K562 (cell line): ENCODE results near the gene KCNJ5. TPM values are rescaled to one million over a fixed set of nuclear protein-coding genes. Genes with fewer than 3 reads are reported as not detected.

Experiments used
- ATAC-seq: fragments of 200-7000 bp; cut with Tn5 transposase; 3 replicates; pipeline ENCODE4 v1.9.1; 2020; ENCODE audit warnings: moderate library complexity
- BruUV-seq: library from RNA; stranded (reverse); fragments of 400-500 nt; replicated peaks from 2 replicates; lab custom pipeline; 2021; lab: Mats Ljungman, UMichigan
- CTCF ChIA-PET: fragments of 300-600 bp; formaldehyde crosslinking; extraction: SDS; loops from one replicate; lab custom pipeline; 2021; ENCODE audit warnings: low intra/inter-chr PET ratio; lab: Yijun Ruan, JAX
- POLR2A ChIA-PET: fragments of 300-600, 350-650 bp; sonication (Branson Sonifier 250); formaldehyde crosslinking; extraction: SDS; loops from one replicate; lab custom pipeline; 2021; ENCODE audit warnings: antibody characterized with exemption, inconsistent platforms; lab: Yijun Ruan, JAX
- DNase-seq, 4 experiments: peaks; one replicate each; pipeline versions ENCODE4 v3.0.0 to v3.0.0-alpha.2; 2011 to 2018; ENCODE audit warnings: low spot score in 3 of 4, mixed read lengths in 3 of 4; ENCODE audit errors: extremely low read depth in 1 of 4
- FAIRE-seq: peaks from 2 replicates; lab custom pipeline; 2011; peaks lifted over from hg19 to GRCh38; lab: Jason Lieb, UNC
- H2AFZ ChIP-seq: 2 replicates; pipeline ENCODE4 v1.6.0; 2011; ENCODE audit warnings: low read depth, low read length, control low read depth, inconsistent platforms
- H3K27ac ChIP-seq: fragments of 200-600 bp; 3 replicates; pipeline ENCODE4 v1.8.0; 2011; ENCODE audit warnings: low read depth, mild to moderate bottlenecking, control low read depth, inconsistent platforms, low read length, moderate library complexity, mixed read lengths; ENCODE audit errors: extremely low read depth
- H3K27me3 ChIP-seq, 2 experiments: fragments of 300-600 bp in 1 of 2; 2 replicates in 1 of 2; 3 replicates in 1 of 2; pipeline versions ENCODE4 v1.6.0 to v1.8.0; 2011; ENCODE audit warnings: inconsistent platforms in 2 of 2, low read length in 2 of 2, mild to moderate bottlenecking in 1 of 2, mixed read lengths in 1 of 2, moderate library complexity in 1 of 2; ENCODE audit not compliant: control insufficient read depth in 2 of 2, insufficient read depth in 2 of 2
- H3K36me3 ChIP-seq: fragments of 300-600 bp; 3 replicates; pipeline ENCODE4 v1.8.0; 2011; ENCODE audit warnings: mild to moderate bottlenecking, low read length, inconsistent platforms; ENCODE audit not compliant: control insufficient read depth, insufficient read depth
- H3K4me1 ChIP-seq, 2 experiments: fragments of 200-600 bp in 1 of 2; replicated peaks in 1 of 2; 2 replicates in 1 of 2; 3 replicates in 1 of 2; pipeline versions ENCODE4 v1.5.1 to v1.8.0; 2011; ENCODE audit warnings: inconsistent platforms in 2 of 2, low read length in 2 of 2, mild to moderate bottlenecking in 1 of 2, mixed read lengths in 1 of 2, moderate library complexity in 1 of 2; ENCODE audit not compliant: control insufficient read depth in 2 of 2, insufficient read depth in 2 of 2
- H3K4me2 ChIP-seq: 2 replicates; pipeline ENCODE4 v1.6.1; 2011; ENCODE audit warnings: low read length, control low read depth, inconsistent platforms, mixed read lengths; ENCODE audit not compliant: insufficient read depth
- H3K4me3 ChIP-seq: fragments of 200-600 bp; sonication (generic), shearing (Covaris generic); 2 replicates; pipeline ENCODE4 v1.5.1; 2016; ENCODE audit warnings: control low read depth, inconsistent platforms
- H3K79me2 ChIP-seq: fragments of 200-600 bp; 3 replicates; pipeline ENCODE4 v1.8.0; 2011; ENCODE audit warnings: low read length, inconsistent platforms; ENCODE audit not compliant: control insufficient read depth, insufficient read depth
- H3K9ac ChIP-seq, 2 experiments: 2 replicates each; pipeline versions ENCODE4 v1.6.0 to v1.6.1; 2011; ENCODE audit warnings: low read depth in 2 of 2, low read length in 2 of 2, control low read depth in 1 of 2, inconsistent platforms in 1 of 2, mild to moderate bottlenecking in 1 of 2, mixed read lengths in 1 of 2; ENCODE audit not compliant: insufficient read depth in 1 of 2
- H3K9me1 ChIP-seq: one replicate; pipeline ENCODE4 v1.6.0; 2011; ENCODE audit warnings: inconsistent platforms, mild to moderate bottlenecking, low read length, moderate library complexity; ENCODE audit not compliant: control insufficient read depth, insufficient read depth
- H3K9me3 ChIP-seq: replicated peaks from 2 replicates; pipeline ENCODE4 v1.5.1; 2011; ENCODE audit warnings: low read depth, low read length, inconsistent platforms; ENCODE audit not compliant: control insufficient read depth, insufficient read depth
- H4K20me1 ChIP-seq: replicated peaks from 2 replicates; pipeline ENCODE4 v1.6.1; 2011; ENCODE audit warnings: low read length, inconsistent platforms, mixed read lengths; ENCODE audit not compliant: control insufficient read depth, insufficient read depth
- ATF7 ChIP-seq: fragments of 450-650 bp; IDR thresholded peaks from 2 replicates; pipeline ENCODE4 v1.7.1; 2014; ENCODE audit warnings: mild to moderate bottlenecking, moderate library complexity
- FOXA1 ChIP-seq: fragments of 450-650 bp; IDR thresholded peaks from 2 replicates; pipeline ENCODE4 v1.6.1; 2016; ENCODE audit warnings: mild to moderate bottlenecking, borderline replicate concordance
- ZBTB33 ChIP-seq: sonication (generic); formaldehyde crosslinking; IDR thresholded peaks from 2 replicates; pipeline ENCODE4 v1.8.1; 2023; ENCODE audit warnings: mild to moderate bottlenecking, missing genetic modification reagents
- ZMIZ1 ChIP-seq, 2 experiments: fragments of 150-350 bp in 1 of 2; IDR thresholded peaks; 2 replicates each; pipeline ENCODE4 v1.6.1; 2012 to 2016; ENCODE audit warnings: low read depth in 2 of 2, low read length in 2 of 2, mild to moderate bottlenecking in 1 of 2, moderate library complexity in 1 of 2
- WGBS: fragments of 100-300 bp; shearing (Covaris generic); methylation state at CpG from one replicate; pipeline ENCODE4 v1.1.6; 2016; ENCODE audit warnings: low coverage, mixed read lengths; ENCODE audit not compliant: insufficient coverage; ENCODE audit errors: missing lambda C conversion rate; 5-methylcytosine and 5-hydroxymethylcytosine counted together
- in situ Hi-C: fragments of 300-500 bp; cut with MboI; formaldehyde crosslinking; loops from 4 replicates; pipeline ENCODE4 v1.15.0; 2018; ENCODE audit warnings: inconsistent platforms, mixed read lengths
- intact Hi-C: fragments of 100-400 bp; cut with micrococcal nuclease; formaldehyde crosslinking; loops from 2 replicates; pipeline ENCODE4 v1.14.2; 2022
- polyA plus RNA-seq, 8 experiments: library from polyadenylated mRNA; depleted of rRNA in 4 of 8; stranded (reverse) in 5 of 8; unstranded in 3 of 8; fragments of >200 nt; fragmentation: Nextera tagmentation in 2 of 8; fragmentation: Illumina TruSeq in 1 of 8; extraction: Ambion mirVana in 2 of 8; extraction: Trizol in 1 of 8; gene quantifications; 2 replicates each; pipeline versions ENCODE4 v1.2.1 to v1.2.3, GENCODE V29; 2011 to 2014; ENCODE audit warnings: inconsistent platforms in 1 of 8, missing spikeins in 1 of 8
- total RNA-seq, 7 experiments: library from RNA; depleted of rRNA in 6 of 7; stranded (reverse); fragments of >200 nt in 6 of 7; fragmentation: Illumina TruSeq in 2 of 7; extraction: Trizol in 2 of 7; gene quantifications; 2 replicates each; pipeline versions ENCODE4 v1.2.1 to v1.2.3, GENCODE V29; 2011 to 2021; ENCODE audit warnings: low replicate concordance in 1 of 7

KCNJ5 gene
- total and polyA plus RNA-seq, 9 of the 15 experiments (the other 6 are each of a cell fraction or from before 2014, with no cell fraction given): 0.04 TPM; not detected in 8

- no peak for DNase-seq
- no peak overlapping the region for H3K27ac ChIP-seq
- POLR2A ChIA-PET: no interaction called here
- no peak overlapping the region for H2AFZ ChIP-seq
- FAIRE-seq: no peak
- peaks cover 4 to 56% of the 10 kb centered on the region in 2 experiments; a peak in 3 of 5 replicates for H3K27me3 ChIP-seq
- H3K4me1 ChIP-seq: no peaks in the 10 kb centered on the region
- WGBS: 2% methylated on average over 6 of the region's 8 CpGs
- no peaks in the 10 kb centered on the region for H3K9me3 ChIP-seq
- ATAC-seq: no peak
- no peak overlapping the region for H3K4me2 ChIP-seq
- no peaks in the 10 kb centered on the region for H3K36me3 ChIP-seq
- H3K9me1 ChIP-seq: no peaks in the 10 kb centered on the region
- BruUV-seq: no TSS peak
- no peak overlapping the region for H3K4me3 ChIP-seq
- intact Hi-C loops (no loop called here), in situ Hi-C loops (no loop called here)
- no peak for TF ChIP-seq ZBTB33 (CRISPR knock-in tag)
- CTCF ChIA-PET: no interaction called here
- no peak overlapping the region for H3K9ac ChIP-seq
- no peaks in the 10 kb centered on the region for H4K20me1 ChIP-seq
- no peaks in the 10 kb centered on the region for H3K79me2 ChIP-seq
Observed at GRCh38 chr11:128941110-128941509, 50.0 kb downstream of the KCNJ5 start.

GRCh38 chr11:128941573-128942271 is 50.6 kb downstream of the KCNJ5 start:
- Histone ChIP-seq H3K27me3 (peaks cover 4 to 53% of the 10 kb centered on the region in 2 experiments; a peak in 3 of 5 replicates), H3K9me1 (no peaks in the 10 kb centered on the region), H4K20me1 (no peaks in the 10 kb centered on the region), H3K4me2 (no peak overlapping the region), H2AFZ (no peak overlapping the region), H3K9ac (no peak overlapping the region), H3K79me2 (no peaks in the 10 kb centered on the region), H3K4me3 (no peak overlapping the region), H3K9me3 (no peaks in the 10 kb centered on the region), H3K4me1 (no peaks in the 10 kb centered on the region), H3K36me3 (no peaks in the 10 kb centered on the region), H3K27ac (no peak overlapping the region)
- ATAC-seq: no peak
- in situ Hi-C loops (no loop called here), intact Hi-C loops (no loop called here)
- no peak for FAIRE-seq
- no peak for DNase-seq
- ChIA-PET CTCF (no interaction called here), POLR2A (no interaction called here)
- 4% methylated on average over 12 of the region's 14 CpGs for WGBS
- no TSS peak for BruUV-seq
- TF ChIP-seq ATF7 (no peak), ZMIZ1 (IDR thresholded peaks at IDR 0.05; ENCODE audit: low read depth in 2 of 2, low read length in 2 of 2) (no peak), FOXA1 (no peak)
